T-helper 1 cell treated with Interleukin-12 subunit alpha and Interleukin-12 subunit beta and Interleukin-4 antibody, amounts not matched to agents 30 ng/mL and 1 ng/mL, for 36 hours (primary cell): ENCODE results near the gene CRB3. TPM values are rescaled to one million over a fixed set of nuclear protein-coding genes. Genes with fewer than 3 reads are reported as not detected.
"Not testable (repeated sequence)": the region's sequence is repeated elsewhere in the genome, so short reads cannot be mapped to it uniquely, and the experiment has no call there.

Experiments used
- intact Hi-C: fragments of 100-400 bp; cut with micrococcal nuclease; formaldehyde crosslinking; loops from one replicate; pipeline ENCODE4 v1.15.1; 2024
- total RNA-seq: library from RNA; stranded (reverse); gene quantifications from 2 replicates; pipeline ENCODE4 v1.2.3, GENCODE V29; 2022

The CRB3 gene
- total RNA-seq, 1 donor from 2014 or later, result not detected

DNA sequence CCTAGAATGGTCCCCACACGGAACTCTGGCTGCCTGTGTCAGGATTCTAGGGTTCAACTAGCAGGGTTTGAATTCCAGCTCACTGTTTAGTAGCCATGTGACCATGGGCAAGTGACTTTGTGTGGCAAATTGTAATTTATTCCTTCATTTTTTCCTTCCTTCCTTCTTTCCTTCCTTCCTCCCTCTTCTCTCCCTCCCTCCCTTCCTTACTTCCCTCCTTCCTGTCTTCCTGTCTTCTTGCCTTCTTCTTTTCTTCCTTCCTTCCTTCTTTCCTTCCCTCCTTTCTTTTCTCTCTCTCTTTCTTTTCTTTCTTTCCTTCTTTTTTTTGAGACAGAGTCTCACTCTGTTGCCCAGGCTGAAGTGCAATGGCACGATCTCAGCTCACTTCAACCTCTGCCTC, 26.1 kb downstream of the CRB3 start:
- intact Hi-C loops, result no loop called here

- intact Hi-C loops, result no loop called here
These were observed 27.9 kb downstream of the CRB3 start for GRCh38 chr19:6491802-6492592.

DNA sequence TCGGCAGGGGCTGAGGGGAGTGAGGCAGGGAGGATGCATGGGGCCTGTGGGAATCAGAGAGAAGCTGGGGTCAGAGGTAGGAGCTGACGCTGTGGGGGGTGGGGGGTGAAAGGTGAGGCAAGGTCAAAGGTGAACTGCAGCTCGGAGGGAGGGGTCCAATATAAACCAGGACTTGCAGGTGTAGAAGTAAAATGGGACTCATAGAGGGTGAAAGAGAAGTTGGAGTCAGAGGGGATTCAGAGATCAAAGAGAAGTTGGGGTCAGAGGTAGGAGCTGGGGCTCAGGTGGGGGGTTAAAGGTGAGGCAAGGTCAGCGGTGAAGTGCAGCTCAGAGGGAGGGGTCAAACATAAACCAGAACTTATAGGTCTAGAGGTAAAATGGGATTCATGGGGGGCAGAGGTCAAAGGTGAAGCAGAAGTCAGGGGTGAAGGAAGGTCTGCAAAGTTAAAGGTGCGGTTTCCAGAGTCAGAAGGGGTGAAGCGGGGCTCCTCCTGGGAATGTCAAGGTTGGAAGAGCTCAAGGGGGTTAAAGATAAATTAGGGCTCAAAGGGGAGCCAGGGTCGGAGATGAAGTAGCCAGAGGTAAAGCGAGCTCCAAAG, 30.5 kb downstream of the CRB3 start:
- intact Hi-C loops, result no loop called here

- intact Hi-C loops, result no loop called here
These were observed 31.9 kb downstream of the CRB3 start for GRCh38 chr19:6495947-6496346.

GRCh38 chr19:6498294-6499036, 34.4 kb downstream of the CRB3 start:
- intact Hi-C loops, result no loop called here

GRCh38 chr19:6499052-6499790, 35.1 kb downstream of the CRB3 start:
- intact Hi-C loops, result no loop called here

GRCh38 chr19:6500837-6501739, 37.0 kb downstream of the CRB3 start:
- intact Hi-C loops, result no loop called here

DNA sequence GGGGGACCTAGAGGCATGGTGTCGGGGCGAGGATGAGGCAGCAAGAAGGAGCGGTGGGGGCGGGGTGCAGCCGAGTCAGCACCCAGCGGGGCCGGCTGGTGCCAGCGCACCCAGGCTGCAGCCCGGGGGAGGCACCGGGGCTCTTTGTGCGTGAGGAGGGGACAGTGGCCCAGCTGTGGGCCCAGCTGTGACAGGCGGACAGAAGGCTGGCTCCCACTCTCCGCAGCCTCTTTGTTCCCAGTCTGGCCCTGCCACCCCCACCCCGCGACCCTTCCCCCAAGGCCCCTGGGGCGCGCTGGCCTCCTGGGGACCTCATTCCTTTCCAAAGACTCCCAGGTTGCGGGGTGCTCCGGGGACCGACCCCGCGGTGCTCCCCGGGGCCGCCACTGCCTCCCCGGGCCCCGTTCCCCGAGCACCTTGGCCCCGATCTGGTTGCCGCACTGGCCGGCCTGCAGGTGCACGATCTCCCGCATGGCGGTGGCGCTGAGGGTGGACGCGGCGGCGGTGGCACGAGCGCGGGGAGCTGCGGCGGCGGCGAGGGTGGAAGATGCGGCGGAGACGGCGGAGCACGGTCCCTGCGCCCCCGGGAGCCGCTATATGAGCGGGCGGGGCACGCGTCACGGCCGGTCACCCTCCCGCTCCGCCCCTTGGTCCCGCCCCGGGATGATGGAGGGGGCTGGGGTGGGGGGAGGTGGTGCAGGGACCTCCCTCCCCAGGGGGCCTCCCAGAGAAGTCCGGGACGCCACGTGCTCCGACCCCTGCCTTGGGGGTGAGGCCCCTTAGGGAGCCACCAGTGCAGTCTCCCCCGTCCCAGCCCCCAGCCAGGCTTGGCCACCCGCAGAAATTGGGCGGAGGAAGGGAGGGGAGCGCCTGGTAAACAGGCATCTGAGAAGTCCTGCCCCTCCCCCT, 37.9 kb downstream of the CRB3 start, which contains the start of gene TUBB4A:
Gene TUBB4A, minus strand, starts transcription at position 570 of the 909 bp plus-strand sequence. Its CDS starts 97 bp downstream, at position 473.
- intact Hi-C loops, result loop anchor here (1.0 kb wide), 1 partner anchor 13 kb away; no protein-coding TSS in a partner anchor

GRCh38 chr19:6503407-6504201, 39.5 kb downstream of the CRB3 start:
- intact Hi-C loops, result loop anchor here (1.0 kb wide), 3 partner anchors 21 to 78 kb away; no protein-coding TSS in a partner anchor

- intact Hi-C loops, result not testable (repeated sequence)
These were observed 44.1 kb downstream of the CRB3 start for GRCh38 chr19:6508028-6508771.

GRCh38 chr19:6509118-6509971, 45.3 kb downstream of the CRB3 start:
- intact Hi-C loops, result no loop called here

DNA sequence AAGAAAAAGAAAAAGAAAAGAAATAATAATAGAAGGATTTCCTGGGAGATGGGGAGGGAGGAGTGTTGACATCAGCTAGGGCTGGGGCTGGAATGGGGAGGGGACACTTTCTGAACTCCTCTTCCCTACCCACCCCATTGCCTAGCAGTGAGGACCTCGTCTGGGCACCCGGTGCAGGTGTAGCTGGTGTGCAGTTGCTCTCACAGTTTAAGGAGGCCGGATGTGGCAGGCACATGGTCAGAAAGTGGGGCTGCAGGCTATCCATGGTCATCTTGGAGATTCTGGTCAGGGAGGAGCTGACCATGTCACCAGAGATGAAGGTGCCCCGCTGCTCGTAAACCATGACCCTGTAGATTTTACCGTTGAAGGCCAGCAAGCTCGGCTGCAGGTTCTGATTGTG, 46.5 kb downstream of the CRB3 start:
- intact Hi-C loops, result loop anchor here (10.0 kb wide), 1 partner anchor 386 kb away; no protein-coding TSS in a partner anchor

DNA sequence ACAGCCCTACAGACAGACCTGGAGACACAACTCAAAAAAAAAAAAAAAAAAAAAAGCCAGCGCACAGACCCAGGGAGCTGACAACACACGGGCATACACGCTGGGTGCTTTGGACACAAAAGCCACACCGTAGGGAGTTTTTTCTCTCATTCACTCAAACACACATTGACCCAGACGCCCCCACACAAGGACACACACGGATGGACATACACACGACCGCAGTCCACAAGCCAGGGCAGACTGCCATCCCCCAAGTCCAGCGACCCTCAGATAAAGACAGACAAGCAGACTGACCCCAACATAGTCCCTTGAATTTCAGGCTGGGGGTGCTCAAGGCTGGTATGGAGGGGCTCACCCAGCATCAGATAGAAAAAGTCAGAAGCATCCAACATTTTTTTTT, 50.0 kb downstream of the CRB3 start:
- intact Hi-C loops, result loop anchor here (10.0 kb wide), 1 partner anchor 389 kb away; no protein-coding TSS in a partner anchor

GRCh38 chr19:6514926-6515544, 51.0 kb downstream of the CRB3 start:
- intact Hi-C loops, result loop anchor here (5.0 to 10.0 kb wide), 2 partner anchors 202 to 390 kb away; no protein-coding TSS in a partner anchor

DNA sequence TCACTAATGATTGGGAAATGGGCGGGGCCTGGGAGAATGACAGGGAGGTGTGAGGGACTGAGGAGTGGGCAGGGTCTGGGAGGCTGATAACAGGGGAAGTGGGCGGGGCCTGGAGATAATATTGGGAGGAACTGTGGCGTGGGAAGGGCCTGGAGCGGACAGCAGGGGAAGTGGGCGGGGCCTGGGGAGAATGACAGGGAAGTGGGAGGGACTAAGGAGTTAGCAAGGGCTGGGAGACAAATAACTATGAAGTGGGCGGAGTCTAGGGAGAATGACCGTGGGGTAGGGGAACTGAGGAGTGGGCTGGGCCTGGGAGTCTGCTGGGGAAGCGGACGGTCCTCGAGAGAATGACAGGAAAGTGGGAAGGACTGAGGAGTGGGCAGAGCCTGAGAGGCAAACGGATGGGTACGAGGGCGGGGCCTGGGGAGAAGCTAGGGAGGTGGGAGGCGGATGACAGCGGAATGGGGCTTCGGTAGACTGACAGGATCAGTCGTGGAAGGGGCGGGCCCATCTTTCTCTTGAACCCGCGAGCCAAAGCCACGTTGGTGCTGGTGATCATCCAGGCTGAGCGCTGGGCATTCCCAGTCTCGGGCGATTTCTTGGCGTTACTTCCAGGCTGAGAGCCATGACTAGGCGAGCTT, 52.1 kb downstream of the CRB3 start:
- intact Hi-C loops, result loop anchor here (1.0 to 10.0 kb wide), 14 partner anchors 11 to 391 kb away; partner anchors contain the start of genes CD70, SH2D3A and TNFSF9
